Measurements from ENCODE around the gene MORN1.

MORN1 gene

GRCh38 chr1:2384941-2385481 is 6.3 kb downstream of the MORN1 start:
- DNase-seq: no peak

- DNase-seq: no peak
Measured at GRCh38 chr1:2384130-2384860, 7.1 kb downstream of the MORN1 start.

DNA sequence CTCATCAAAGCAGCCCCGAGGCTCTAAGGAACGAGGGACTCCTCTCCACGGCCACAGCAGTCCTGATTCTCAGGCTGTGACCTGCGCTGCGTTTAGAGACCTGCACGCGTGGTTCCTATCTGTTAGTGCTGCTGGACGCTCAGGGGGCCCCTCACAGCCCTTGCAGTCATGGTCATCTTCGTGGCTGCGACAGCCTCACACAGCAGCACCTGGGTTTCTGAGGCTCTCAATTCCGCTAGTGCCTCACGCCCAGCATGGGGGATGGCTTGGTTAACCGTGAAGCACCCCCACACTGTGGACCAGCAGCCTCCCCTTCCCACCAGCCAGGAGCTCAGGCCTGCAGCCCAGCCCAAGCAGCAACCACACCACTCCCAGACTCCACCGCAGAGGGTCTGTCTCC is 7.8 kb downstream of the MORN1 start:
- DNase-seq: no peak

GRCh38 chr1:2382621-2383361 is 8.6 kb downstream of the MORN1 start:
- DNase-seq: no peak

GRCh38 chr1:2381741-2382620 is 9.4 kb downstream of the MORN1 start:
- DNase-seq: peak; percentile 59

DNA sequence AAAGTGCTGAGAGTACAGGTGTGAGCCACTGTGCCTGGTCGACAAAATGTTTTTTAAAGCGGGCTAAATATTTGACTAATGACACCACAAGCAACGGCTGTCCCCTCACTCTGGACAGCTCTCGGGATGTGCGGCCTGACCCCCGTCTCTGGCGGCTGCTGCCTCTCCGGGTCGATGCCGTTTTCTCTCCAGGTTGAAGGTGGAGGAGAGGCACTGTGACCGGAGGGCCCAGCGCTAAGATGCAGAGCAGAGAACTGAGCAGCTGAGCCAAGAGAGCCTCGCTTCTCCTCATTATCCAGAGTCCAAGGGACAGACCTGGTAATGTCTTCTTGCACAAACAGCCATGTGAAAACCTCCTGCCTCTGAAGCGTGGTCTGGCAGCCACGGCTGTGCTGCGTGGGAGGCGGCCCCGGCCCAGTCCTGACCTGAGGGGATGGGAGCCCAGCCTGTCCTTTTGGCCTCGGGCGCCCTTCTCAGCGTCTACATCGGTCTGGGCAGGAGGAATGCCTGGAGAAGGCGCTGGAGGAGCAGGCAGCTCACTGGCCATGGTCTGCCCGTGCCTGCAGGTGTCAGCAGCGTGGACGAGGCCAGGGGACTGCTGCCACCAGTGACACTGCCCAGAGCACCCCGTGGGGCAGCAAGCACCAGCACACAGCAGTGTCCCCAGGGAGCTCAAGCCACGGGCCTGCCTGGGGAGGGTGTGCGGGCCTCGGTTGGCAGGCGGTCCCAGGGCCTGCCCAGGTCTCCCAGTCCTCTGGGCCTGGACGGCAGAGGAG is 10.3 kb downstream of the MORN1 start:
- DNase-seq: no peak

DNA sequence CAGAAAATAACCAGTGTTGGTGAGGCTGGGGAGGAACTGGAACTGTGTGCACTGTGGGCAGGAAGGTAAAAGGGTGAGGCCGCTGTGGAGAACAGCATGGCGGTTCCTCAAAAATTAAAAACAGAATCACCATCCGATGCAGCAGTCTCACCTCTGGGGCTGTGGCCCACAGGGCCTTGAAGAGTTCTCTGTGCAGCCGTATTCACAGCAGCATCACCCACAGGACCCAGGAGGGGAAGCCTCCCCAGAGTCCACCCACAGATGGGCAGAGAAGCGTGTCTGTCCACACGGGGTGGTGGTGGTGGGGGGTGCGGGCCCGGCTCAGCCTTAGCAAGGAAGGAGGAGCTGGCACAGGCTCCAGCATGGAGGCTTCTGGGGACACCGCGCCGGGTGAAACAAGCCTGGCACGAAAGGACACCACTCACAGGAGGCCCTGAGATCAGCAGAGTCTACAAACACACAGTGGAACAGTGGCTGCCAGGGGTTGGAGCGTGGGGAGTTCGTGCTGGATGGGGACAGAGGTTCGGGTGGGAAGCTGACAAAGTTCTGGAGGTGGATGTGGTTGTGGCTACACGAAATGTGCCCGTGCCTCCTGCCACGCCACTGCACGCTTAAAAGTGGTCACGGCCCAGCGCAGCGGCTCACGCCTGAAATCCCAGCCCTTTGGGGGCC is 11.5 kb downstream of the MORN1 start:
- no peak for DNase-seq

- no peak for DNase-seq
Measured at GRCh38 chr1:2378956-2379732, 12.2 kb downstream of the MORN1 start.

- DNase-seq: no peak
Measured at GRCh38 chr1:2378441-2378851, 12.9 kb downstream of the MORN1 start.

GRCh38 chr1:2377751-2378440 is 13.5 kb downstream of the MORN1 start:
- no peak for DNase-seq

- no peak for DNase-seq
Measured at GRCh38 chr1:2376931-2377672, 14.3 kb downstream of the MORN1 start.

- no peak for DNase-seq
Measured at GRCh38 chr1:2376261-2376741, 15.1 kb downstream of the MORN1 start.

GRCh38 chr1:2375923-2376260 is 15.5 kb downstream of the MORN1 start:
- DNase-seq: no peak

DNA sequence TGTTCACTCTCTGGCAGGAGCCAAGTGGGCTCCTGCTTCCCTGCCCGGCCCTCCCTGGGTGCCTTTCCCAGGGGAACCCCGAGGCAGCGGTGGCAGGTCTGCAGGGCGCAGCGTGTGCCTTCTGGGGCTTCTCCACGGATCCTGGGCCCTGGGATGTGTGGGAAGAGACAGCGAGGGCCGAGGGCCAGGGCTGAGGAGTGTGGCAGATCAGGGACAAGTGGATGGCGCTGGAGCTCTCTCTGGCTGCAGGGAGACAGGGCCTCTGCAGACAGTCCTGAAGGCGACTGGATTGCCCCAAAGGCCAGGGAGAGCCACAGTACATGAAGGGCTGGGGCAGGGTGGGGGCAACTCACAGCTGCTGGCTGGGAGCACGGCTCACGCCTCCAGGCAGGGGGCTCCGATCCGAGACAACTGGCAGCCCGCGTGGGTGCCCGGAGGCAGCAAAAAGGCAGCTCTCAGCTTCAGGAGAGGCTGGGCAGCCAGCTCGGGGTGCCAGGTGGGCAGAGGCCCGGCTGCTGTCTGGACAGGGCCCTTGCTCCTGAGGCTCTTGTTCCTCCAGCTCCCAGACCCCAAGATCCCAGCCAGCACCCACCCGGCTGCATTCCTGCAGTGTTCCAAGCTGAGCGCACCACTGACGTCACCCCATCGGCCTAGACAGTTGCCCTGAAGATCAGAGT is 16.0 kb downstream of the MORN1 start:
- DNase-seq: no peak

- no peak for DNase-seq
Measured at GRCh38 chr1:2374252-2375155, 16.9 kb downstream of the MORN1 start.

DNA sequence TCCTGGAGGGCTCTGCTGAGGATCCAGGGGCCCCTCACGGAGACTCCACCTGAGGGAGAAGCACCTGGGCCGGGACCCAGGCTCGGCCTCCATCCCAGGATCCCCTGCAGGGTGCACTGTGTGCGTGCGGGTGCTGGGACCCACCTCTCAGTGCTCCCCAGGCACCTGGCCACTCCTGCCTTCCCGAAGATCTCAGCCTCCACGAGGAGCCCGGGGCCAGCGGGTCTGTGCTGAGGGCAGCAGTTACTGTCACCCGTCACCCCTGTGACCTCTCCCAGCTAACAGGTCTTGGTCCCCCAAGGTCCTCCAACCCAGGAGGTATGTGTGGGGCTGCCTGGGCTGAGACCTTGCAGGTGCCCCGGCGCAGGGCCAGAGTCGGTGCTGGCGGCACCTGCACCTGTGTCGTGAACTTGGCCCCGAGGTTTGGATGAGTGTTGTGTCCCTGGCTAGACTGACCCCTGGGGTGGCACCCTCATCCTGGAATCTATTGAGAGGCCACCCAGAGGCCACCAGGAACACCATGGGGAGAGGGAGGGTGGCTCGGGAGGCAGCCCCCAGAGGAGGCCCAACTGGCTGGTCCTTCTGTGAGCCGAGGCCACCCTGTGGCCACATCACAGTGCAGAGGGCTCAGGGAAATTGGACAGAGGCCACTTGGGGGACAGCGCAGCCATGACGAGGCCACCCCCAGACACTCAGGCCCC is 17.7 kb downstream of the MORN1 start:
- DNase-seq: no peak
